K562 (cell line): ENCODE measurements around the gene FRMD5. TPM values are rescaled to one million over a fixed set of nuclear protein-coding genes. Genes with fewer than 3 reads are reported as not detected.

Experiments
- MXI1 ChIP-seq: IDR thresholded peaks from 2 replicates; pipeline ENCODE4 v1.6.1; 2011; ENCODE audit warnings: low read depth, mild to moderate bottlenecking, improper control_type of control experiment, low read length
- PML ChIP-seq: IDR thresholded peaks from 2 replicates; pipeline ENCODE4 v1.6.1; 2012; ENCODE audit warnings: low read length, inconsistent platforms
- SAFB2 ChIP-seq: fragments of 200-400 bp; formaldehyde crosslinking; IDR thresholded peaks from 2 replicates; pipeline ENCODE4 v1.6.1; 2018; ENCODE audit warnings: borderline replicate concordance, low read length, low read depth, moderate library complexity; ENCODE audit not compliant: severe bottlenecking
- SMARCA5 ChIP-seq: fragments of 450-650 bp; IDR thresholded peaks from 2 replicates; pipeline ENCODE4 v1.6.1; 2016
- TCF3 ChIP-seq: sonication (generic); formaldehyde crosslinking; IDR thresholded peaks from 2 replicates; pipeline ENCODE4 v1.4.0; 2020; ENCODE audit warnings: mild to moderate bottlenecking, missing genetic modification reagents
- polyA plus RNA-seq, 8 experiments: library from polyadenylated mRNA; depleted of rRNA in 4 of 8; stranded (reverse) in 5 of 8; unstranded in 3 of 8; fragments of >200 nt; fragmentation: Nextera tagmentation in 2 of 8; fragmentation: Illumina TruSeq in 1 of 8; extraction: Ambion mirVana in 2 of 8; extraction: Trizol in 1 of 8; gene quantifications; 2 replicates each; pipeline versions ENCODE4 v1.2.1 to v1.2.3, GENCODE V29; 2011 to 2014; ENCODE audit warnings: inconsistent platforms in 1 of 8, missing spikeins in 1 of 8
- total RNA-seq, 7 experiments: library from RNA; depleted of rRNA in 6 of 7; stranded (reverse); fragments of >200 nt in 6 of 7; fragmentation: Illumina TruSeq in 2 of 7; extraction: Trizol in 2 of 7; gene quantifications; 2 replicates each; pipeline versions ENCODE4 v1.2.1 to v1.2.3, GENCODE V29; 2011 to 2021; ENCODE audit warnings: low replicate concordance in 1 of 7
- TF ChIP-seq, protein P1 (sequence below), 2 experiments: fragments of 450-650 bp in 1 of 2; IDR thresholded peaks; 2 replicates each; pipeline ENCODE4 v1.6.1; 2011 to 2017; ENCODE audit warnings: low read depth in 2 of 2, antibody characterized with exemption in 1 of 2, borderline replicate concordance in 1 of 2, low read length in 1 of 2, mild to moderate bottlenecking in 1 of 2, mixed read lengths in 1 of 2; ENCODE audit not compliant: control insufficient read depth in 1 of 2
- TF ChIP-seq, protein P2 (sequence below): sonication (generic); formaldehyde crosslinking; IDR thresholded peaks from 2 replicates; pipeline ENCODE4 v1.8.1; 2023; ENCODE audit warnings: mild to moderate bottlenecking, missing genetic modification reagents, moderate library complexity

Gene FRMD5
- total and polyA plus RNA-seq, 9 of the 15 experiments (the other 6 are each of a cell fraction or from before 2014, with no cell fraction given) = 0.13 to 0.38 TPM; not detected in 7

DNA sequence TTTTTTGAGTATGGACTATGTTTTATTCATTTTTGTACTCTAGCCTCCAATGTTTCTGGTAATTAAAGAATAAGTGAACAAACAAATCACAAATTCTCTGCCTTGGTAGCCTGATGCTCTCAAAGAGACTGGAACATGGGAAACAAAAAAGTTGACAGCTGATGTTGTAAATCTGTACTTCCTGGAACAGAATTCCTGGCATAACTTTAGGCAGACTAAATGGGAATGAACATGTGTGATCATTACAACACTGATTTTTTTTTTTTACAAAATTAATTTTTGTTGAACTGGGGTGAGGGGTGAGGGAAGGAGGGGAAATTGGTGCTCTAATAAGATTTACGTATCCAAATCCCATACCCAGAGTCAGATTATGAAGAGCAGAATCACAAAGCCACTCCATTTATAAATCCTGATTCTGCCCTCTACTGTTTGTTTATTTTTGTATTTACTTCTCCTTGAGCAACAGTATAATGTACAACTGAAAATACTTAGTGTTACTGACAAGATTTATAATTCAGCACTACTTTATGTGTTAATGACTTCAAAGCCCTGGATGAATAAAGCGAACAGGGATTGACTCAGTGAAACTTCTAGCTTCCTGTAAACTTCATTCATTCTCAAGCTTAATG, 165.0 kb downstream of the FRMD5 start (continued):
- TF ChIP-seq, protein P1, sequence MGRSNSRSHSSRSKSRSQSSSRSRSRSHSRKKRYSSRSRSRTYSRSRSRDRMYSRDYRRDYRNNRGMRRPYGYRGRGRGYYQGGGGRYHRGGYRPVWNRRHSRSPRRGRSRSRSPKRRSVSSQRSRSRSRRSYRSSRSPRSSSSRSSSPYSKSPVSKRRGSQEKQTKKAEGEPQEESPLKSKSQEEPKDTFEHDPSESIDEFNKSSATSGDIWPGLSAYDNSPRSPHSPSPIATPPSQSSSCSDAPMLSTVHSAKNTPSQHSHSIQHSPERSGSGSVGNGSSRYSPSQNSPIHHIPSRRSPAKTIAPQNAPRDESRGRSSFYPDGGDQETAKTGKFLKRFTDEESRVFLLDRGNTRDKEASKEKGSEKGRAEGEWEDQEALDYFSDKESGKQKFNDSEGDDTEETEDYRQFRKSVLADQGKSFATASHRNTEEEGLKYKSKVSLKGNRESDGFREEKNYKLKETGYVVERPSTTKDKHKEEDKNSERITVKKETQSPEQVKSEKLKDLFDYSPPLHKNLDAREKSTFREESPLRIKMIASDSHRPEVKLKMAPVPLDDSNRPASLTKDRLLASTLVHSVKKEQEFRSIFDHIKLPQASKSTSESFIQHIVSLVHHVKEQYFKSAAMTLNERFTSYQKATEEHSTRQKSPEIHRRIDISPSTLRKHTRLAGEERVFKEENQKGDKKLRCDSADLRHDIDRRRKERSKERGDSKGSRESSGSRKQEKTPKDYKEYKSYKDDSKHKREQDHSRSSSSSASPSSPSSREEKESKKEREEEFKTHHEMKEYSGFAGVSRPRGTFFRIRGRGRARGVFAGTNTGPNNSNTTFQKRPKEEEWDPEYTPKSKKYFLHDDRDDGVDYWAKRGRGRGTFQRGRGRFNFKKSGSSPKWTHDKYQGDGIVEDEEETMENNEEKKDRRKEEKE (IDR thresholded peaks at IDR 0.05; ENCODE audit: borderline replicate concordance in 1 of 2, control insufficient read depth in 1 of 2, low read depth in 2 of 2, low read length in 1 of 2) = no peak
- TF ChIP-seq TCF3 (CRISPR knock-in tag) = no peak
- TF ChIP-seq, protein P2, sequence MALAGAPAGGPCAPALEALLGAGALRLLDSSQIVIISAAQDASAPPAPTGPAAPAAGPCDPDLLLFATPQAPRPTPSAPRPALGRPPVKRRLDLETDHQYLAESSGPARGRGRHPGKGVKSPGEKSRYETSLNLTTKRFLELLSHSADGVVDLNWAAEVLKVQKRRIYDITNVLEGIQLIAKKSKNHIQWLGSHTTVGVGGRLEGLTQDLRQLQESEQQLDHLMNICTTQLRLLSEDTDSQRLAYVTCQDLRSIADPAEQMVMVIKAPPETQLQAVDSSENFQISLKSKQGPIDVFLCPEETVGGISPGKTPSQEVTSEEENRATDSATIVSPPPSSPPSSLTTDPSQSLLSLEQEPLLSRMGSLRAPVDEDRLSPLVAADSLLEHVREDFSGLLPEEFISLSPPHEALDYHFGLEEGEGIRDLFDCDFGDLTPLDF (CRISPR knock-in tag) = no peak
- TF ChIP-seq SAFB2 = no peak
- no peak for TF ChIP-seq PML
- no peak for TF ChIP-seq MXI1
- TF ChIP-seq SMARCA5 = no peak
